Kidney (tissue), 14 donors: ENCODE measurements around the gene RP9. TPM values are rescaled to one million over a fixed set of nuclear protein-coding genes. Genes with fewer than 3 reads are reported as not detected.

Experiments used
- DNase-seq, 5 donors: peaks; one replicate each; pipeline ENCODE4 v3.0.0-alpha.2; 2013 to 2020
- FAIRE-seq: peaks from 2 replicates; lab custom pipeline; 2012; peaks lifted over from hg19 to GRCh38; lab: Jason Lieb, UNC
- H3K27ac ChIP-seq, 2 donors: one replicate each; pipeline ENCODE4 v1.7.0; 2013; ENCODE audit warnings: low read depth in 2 of 2, low read length in 2 of 2, inconsistent platforms in 1 of 2
- H3K27me3 ChIP-seq: one replicate; pipeline ENCODE4 v1.7.1; 2013; ENCODE audit warnings: low read length, inconsistent platforms; ENCODE audit not compliant: control insufficient read depth, insufficient read depth
- H3K36me3 ChIP-seq, 3 donors: one replicate each; pipeline versions ENCODE4 v1.7.0 to v1.7.1; 2013; ENCODE audit warnings: low read length in 3 of 3, control low read depth in 1 of 3, inconsistent platforms in 1 of 3; ENCODE audit not compliant: insufficient read depth in 3 of 3, control insufficient read depth in 2 of 3
- H3K4me1 ChIP-seq, 3 donors: one replicate each; pipeline versions ENCODE4 v1.7.0 to v1.7.1; 2013; ENCODE audit warnings: low read length in 3 of 3, inconsistent platforms in 1 of 3, low read depth in 1 of 3; ENCODE audit not compliant: control insufficient read depth in 2 of 3, insufficient read depth in 2 of 3
- H3K4me3 ChIP-seq, 3 donors: one replicate each; pipeline versions ENCODE4 v1.7.0 to v1.8.1; 2013; ENCODE audit warnings: low read length in 3 of 3, control low read depth in 1 of 3, inconsistent platforms in 1 of 3
- H3K9ac ChIP-seq, 3 donors: one replicate each; pipeline versions ENCODE4 v1.7.0 to v1.7.1; 2013; ENCODE audit warnings: low read length in 3 of 3, control low read depth in 1 of 3, inconsistent platforms in 1 of 3
- H3K9me3 ChIP-seq, 3 donors: one replicate each; pipeline versions ENCODE4 v1.7.0 to v1.7.1; 2013; ENCODE audit warnings: low read length in 3 of 3, control low read depth in 1 of 3, inconsistent platforms in 1 of 3; ENCODE audit not compliant: control insufficient read depth in 2 of 3, insufficient read depth in 1 of 3
- intact Hi-C: fragments of 100-400 bp; cut with DNase I; formaldehyde crosslinking; loops from one replicate; pipeline ENCODE4 v1.11.1; 2022
- polyA plus RNA-seq: library from polyadenylated mRNA; stranded (reverse); fragments of 350-450 nt; fragmentation: Illumina TruSeq; extraction: RNeasy Lipid Tissue Mini Kit (QIAGEN cat#74804); gene quantifications from one replicate; pipeline ENCODE4 v1.2.3, GENCODE V29; 2014; ENCODE audit warnings: low read depth, low replicate concordance; ENCODE audit not compliant: insufficient read depth
- total RNA-seq: library from RNA; stranded (reverse); fragmentation: NEBNext Ultra II Directional; extraction: Animal tissue kit (Norgen Biotek cat#: 25700); gene quantifications from one replicate; pipeline ENCODE4 v1.2.1, GENCODE V29; 2021
- TF ChIP-seq, protein P1 (sequence below): IDR thresholded peaks from 3 replicates; pipeline ENCODE4 v1.5.1; 2012; ENCODE audit warnings: mild to moderate bottlenecking, moderate library complexity, borderline replicate concordance; ENCODE audit not compliant: insufficient read depth; ENCODE audit errors: extremely low read depth
- donor health status: control.
- donor health status: control.
- donor health status: control.
- donor health status: control.
- donor health status: control.
- donor health status: DM: yes; HTN: yes; CAD: no.
- donor health status: Normal renal cell carcinoma (clear cell type).

Gene RP9
- total and polyA plus RNA-seq, 2 donors from 2014 or later: 11.3 to 26.1 TPM

DNA sequence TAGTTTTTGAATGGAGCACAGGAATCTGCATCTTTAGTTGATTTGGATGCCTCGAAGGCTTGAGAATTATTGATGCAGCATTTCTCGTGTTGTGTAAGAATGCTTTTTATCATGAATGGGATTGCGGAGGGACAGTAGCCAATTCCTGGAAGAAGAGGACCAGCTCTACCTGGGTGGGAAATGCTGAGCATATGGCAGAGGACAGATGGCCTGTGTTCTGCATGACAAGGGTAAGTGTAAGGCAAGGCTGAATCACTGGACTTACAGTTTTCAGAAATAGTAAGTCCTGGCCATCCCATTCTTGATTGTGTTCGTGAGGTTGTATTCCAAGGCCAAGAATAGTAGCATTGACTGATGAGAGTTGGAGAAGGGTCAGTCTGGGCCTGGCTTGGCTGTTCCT lies 15.9 kb downstream of the RP9 start:
- no peak for FAIRE-seq
- TF ChIP-seq, protein P1, sequence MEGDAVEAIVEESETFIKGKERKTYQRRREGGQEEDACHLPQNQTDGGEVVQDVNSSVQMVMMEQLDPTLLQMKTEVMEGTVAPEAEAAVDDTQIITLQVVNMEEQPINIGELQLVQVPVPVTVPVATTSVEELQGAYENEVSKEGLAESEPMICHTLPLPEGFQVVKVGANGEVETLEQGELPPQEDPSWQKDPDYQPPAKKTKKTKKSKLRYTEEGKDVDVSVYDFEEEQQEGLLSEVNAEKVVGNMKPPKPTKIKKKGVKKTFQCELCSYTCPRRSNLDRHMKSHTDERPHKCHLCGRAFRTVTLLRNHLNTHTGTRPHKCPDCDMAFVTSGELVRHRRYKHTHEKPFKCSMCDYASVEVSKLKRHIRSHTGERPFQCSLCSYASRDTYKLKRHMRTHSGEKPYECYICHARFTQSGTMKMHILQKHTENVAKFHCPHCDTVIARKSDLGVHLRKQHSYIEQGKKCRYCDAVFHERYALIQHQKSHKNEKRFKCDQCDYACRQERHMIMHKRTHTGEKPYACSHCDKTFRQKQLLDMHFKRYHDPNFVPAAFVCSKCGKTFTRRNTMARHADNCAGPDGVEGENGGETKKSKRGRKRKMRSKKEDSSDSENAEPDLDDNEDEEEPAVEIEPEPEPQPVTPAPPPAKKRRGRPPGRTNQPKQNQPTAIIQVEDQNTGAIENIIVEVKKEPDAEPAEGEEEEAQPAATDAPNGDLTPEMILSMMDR: no peak
- no peak for DNase-seq
- Histone ChIP-seq H3K4me3 (no peak overlapping the region), H3K27ac (no peak overlapping the region), H3K9ac (no peak overlapping the region), H3K9me3 (no peaks in the 10 kb centered on the region), H3K36me3 (peaks cover 3 to 28% (median 12%) of the 10 kb centered on the region in 3 donors), H3K4me1 (no peaks in the 10 kb centered on the region), H3K27me3 (no peaks in the 10 kb centered on the region)
- intact Hi-C loops: no loop called here

- DNase-seq (no peak), FAIRE-seq (no peak)
- no peaks in the 10 kb centered on the region for H3K9me3 ChIP-seq
- H3K27ac ChIP-seq: no peak overlapping the region
- no peak overlapping the region for H3K4me3 ChIP-seq
- peaks cover 3 to 14% (median 10%) of the 10 kb centered on the region in 3 donors for H3K36me3 ChIP-seq
- no peaks in the 10 kb centered on the region for H3K27me3 ChIP-seq
- no peak overlapping the region for H3K9ac ChIP-seq
- no peaks in the 10 kb centered on the region for H3K4me1 ChIP-seq
- intact Hi-C loops: no loop called here
- TF ChIP-seq, protein P1: no peak
These were observed 17.5 kb downstream of the RP9 start for GRCh38 chr7:33091641-33092191.

DNA sequence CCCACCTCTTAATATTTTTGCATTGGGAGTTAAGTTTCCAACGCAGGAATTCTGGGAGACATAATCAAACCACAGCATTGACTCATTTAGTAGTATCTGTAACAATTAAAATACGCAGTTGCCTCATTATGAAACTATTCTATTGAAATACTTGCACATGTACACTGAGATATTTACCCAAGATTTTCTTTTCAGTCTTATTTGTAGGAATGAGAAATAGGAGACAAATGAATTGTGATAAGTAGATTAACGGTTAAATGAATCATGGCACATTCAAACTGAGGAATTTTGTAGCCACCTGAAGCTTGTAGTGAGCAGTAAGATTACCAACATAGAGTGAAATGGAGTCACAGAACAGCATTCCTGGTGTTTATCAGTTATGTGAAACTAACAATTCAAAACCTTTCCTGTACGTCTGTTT lies 18.1 kb downstream of the RP9 start:
- Histone ChIP-seq H3K27me3 (no peaks in the 10 kb centered on the region), H3K9me3 (no peaks in the 10 kb centered on the region)
- FAIRE-seq: no peak

More for the DNA sequence above, 18.1 kb downstream of the RP9 start:
- H3K36me3 ChIP-seq: peaks cover 0 to 8% (median 7%) of the 10 kb centered on the region in 3 donors
- H3K9ac ChIP-seq: no peak overlapping the region
- no peaks in the 10 kb centered on the region for H3K4me1 ChIP-seq
- DNase-seq: no peak
- intact Hi-C loops: no loop called here
- TF ChIP-seq, protein P1: no peak
- H3K4me3 ChIP-seq: no peak overlapping the region
- no peak overlapping the region for H3K27ac ChIP-seq
